Measurements from ENCODE around the gene GNAL.
"Not testable (repeated sequence)": the region's sequence is repeated elsewhere in the genome, so short reads cannot be mapped to it uniquely, and the experiment has no call there.

Gene GNAL

DNA sequence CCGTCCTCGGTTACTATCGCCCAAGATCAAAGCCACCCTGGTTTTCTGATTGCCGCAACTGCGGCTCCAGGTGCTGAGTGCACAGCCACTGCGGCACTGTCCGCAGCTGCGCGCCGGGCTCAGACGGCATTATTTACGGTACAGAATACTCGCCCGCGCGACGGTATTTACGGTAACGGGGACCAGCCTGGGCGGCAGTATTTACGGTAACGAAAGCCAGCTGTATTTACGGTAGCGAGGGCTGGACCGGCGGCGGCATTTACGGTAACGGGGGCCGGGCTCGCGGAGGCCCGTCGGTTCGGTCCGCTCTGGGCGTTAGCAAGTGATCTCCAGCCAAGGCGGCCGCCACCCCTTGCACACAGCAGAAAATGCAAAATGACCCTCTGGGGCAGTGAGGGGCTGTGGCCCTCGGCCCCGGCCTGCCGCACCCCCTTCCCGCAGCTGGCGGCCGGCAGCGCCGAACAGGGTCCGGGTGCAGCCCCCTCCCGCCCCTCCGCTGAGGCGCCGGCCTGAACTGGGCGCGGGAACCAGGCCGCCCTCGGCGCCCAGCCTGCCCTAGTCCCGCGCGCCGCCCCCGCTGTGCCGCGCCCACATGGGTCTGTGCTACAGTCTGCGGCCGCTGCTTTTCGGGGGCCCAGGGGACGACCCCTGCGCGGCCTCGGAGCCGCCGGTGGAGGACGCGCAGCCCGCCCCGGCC is at the start of gene GNAL:
Gene GNAL (plus strand): TSS at position 293 of the 697 bp plus-strand sequence. CDS start 300 bp downstream, at position 593.
- peak; percentile 77 for DNase-seq

DNA sequence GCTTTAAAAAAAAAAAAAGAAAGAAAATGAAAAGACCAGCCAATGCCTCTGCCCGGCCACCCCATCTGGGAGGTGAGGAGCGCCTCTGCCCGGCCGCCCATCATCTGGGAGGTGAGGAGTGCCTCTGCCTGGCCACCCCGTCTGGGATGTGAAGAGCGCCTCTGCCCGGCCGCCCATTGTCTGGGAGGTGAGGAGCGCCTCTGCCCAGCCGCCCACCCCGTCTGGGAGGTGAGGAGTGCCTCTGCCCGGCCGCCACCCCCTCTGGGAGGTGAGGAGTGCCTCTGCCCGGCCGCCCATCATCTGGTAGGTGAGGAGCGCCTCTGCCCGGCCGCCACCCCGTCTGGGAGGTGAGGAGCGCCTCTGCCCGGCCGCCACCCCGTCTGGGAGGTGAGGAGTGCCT is 41.8 kb upstream of the GNAL start:
- not testable (repeated sequence) for DNase-seq

DNA sequence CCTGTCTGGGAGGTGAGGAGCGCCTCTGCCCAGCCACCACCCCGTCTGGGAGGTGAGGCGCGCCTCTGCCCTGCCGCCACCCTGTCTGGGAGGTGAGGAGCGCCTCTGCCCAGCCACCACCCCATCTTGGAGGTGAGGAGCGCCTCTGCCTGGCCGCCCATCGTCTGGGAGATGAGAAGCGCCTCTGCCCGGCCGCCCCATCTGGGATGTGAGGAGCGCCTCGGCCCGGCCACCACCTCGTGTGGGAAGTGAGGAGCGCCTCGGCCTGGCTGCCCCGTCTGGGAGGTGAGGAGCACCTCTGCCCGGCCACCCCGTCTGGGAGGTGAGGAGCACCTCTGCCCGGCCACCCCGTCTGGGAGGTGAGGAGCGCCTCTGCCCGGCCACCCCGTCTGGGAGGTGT is 41.3 kb upstream of the GNAL start:
- DNase-seq: not testable (repeated sequence)

DNA sequence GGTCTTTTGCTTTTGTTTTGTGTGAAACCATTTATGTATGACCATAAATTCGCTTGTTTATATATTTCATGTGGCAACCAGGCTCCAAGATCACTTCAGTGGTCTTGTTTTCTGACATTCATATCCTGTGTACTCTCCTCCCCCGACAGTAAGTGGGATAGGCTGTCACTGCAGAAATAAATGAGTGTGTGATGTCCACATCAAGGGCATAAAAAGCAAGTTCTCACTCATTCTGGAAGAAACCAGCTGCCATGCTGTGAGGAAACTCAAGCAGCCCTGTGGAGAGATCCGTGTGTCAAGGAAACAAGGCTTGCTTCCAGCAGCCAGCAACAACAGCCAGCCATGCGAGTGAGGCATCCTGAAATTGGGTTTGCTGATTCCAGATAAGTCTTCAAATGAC is 39.2 kb upstream of the GNAL start:
- no peak for DNase-seq

DNA sequence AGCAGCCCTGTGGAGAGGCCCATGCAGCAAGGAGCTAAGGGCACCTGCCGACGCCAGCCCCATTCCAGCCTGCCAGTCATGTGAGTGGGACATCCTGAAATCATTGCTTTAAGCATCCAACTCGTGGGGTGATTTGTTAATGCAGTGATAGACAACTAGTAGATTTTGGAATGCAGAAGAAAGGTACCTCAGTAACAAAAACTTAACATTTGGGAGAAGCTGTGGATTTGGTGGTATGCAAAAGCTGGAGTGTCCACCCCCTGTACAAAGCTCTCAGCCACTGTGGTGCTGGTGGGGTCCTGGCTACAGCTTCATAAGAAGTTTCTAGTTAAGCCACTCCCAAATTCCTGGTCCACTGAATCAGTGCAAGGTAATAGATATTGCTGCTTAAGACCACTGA is 37.2 kb upstream of the GNAL start:
- no peak for DNase-seq

DNA sequence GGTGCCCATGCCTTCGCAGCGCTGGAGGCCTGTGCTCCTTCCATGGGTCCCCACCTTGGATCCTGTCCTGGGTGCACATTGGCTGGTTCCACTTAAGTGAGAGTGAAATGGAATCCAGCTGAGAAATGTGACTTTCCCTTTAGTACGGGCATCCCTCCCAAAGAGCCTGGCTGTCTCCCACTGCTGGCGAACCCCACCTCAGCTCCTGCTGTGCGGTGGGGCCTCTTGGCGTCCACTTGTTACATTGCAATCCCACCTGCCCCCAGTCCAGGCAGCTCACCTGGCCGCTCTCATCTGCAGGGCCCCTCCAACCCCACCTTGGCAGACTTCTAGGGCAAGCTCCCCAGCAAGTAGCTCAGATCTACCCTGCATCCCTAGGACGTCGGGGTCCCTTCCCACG is 35.5 kb upstream of the GNAL start:
- no peak for DNase-seq

DNA sequence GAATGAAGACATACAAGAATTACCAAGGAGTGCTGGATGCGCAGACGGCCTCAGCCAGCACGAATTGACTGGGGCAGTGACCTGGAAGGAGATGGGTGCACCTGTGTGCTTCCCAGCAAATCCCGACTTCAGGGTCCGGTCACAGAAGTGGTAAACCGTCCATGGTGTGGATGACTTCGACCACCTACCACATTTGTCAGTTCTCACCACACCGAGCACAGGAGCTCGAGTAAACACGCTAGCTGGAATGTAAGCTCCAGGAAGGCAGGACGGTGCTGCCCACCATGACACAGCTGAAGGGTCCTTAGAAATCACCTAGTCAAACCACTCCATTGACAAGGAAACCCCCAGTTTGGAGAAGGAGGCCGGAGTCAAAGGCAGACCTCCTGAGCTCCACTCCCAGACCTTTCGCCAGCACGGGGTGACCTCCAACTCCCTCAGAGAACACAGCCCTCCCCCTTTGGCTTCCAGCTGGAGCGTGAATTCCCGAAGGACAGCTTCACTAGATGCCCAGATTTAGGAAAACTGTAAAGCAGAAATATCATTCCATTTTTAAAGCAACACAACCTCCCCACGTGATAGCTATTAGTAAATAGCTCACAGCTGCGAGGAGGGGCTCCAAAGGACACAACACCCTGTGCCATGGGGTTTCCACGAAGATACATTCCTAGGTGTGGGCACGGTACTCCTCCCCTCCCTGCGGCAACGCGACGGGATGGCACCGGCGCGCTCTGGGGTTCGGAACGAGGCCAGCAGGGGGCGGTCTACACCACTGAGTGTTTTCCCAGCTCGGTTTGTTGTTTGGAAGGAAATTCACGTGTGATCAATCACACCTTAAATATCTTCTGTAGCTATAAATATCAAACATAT is 34.1 kb upstream of the GNAL start:
- peak; percentile 84 for DNase-seq

DNA sequence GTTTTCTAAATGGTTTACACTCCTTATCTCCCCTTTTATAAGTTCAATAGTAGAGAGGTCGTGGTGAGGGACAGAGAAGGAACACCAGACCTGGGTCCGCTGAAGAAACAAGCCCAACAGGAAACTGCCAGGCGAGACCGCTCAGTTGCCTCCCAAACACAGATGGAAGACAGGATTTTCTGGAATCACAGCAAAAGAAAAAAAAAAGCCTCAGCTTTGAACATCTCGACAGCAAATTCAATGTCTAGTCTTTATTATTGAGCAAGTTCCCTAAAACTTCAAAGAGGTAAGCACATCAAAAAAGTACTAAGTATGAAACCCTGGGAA is 33.5 kb upstream of the GNAL start:
- DNase-seq: no peak

DNA sequence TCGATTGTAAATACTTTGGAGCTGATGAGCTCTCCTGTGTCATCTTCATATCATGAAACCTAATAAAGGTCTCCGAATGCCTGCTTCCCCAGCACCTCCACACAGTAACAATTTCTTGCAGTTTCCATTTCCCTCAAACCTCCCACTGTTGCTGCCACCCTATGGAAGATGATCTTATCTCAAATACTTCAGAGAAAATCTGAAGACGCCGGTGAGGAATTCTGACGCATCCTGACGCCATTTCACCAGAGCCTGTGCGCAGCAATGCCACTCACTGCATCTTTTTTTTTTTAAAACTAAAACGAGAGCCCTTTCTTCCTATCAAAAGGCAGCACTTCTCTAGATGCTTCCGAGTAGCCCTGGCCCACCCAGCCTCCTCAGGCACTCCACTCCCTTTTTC is 31.9 kb upstream of the GNAL start:
- no peak for DNase-seq

DNA sequence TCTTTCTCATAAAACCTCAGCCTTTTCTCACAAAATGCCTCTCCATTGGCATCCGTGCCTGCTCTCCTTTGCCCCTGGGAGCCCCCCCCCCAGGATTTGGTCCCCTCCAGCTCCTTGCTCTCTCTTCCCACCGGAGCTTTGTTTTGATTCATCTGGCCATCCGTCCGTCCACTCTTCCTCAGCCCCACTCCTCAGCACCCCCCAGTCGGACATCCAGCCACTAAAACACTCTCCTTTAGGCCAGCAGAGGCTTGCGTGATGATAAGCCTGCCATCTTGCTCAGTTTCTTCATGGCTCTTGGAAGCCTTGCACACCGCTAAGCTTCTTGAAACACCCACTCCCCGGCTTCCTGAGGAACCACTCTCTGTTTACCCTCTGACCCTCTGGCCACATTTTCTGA is 31.5 kb upstream of the GNAL start:
- DNase-seq: no peak

DNA sequence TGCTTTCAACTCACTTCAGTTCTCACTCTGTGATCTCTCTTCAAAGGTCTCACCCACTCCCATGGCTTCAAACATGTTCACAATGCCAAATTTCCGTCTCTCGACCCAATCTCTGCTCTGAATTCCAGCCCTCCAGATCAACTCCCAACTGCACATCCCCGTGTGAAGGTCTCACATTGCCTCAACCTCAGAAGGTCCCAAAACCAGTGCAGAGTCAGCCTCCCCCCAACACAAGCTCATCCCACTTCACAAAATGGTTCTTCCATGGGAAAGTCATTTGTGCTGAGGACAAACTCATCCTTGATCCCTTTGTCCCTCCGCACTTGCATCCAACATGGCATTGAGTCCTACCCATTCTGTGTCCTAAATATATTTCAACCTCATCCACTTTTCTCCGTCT is 31.0 kb upstream of the GNAL start:
- DNase-seq: no peak

DNA sequence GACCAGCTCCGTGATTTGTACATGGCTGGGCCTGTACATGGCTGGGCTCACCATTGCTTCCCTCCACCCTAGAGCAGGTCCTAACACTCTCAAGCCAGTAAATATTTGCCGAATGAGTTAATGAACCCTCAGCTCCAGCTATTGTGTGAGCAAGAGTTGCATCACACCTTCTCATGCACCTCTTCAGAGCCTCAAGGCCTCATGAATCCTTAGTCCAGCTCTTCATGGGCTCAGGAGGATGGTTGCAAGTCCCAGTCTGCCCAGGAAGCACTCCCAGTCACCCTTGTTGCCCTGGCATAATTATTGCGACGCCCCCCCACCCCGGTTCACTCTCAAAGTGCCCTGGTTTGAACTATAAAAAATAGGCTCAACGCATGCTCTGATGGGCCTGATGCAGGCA is 30.1 kb upstream of the GNAL start:
- no peak for DNase-seq

DNA sequence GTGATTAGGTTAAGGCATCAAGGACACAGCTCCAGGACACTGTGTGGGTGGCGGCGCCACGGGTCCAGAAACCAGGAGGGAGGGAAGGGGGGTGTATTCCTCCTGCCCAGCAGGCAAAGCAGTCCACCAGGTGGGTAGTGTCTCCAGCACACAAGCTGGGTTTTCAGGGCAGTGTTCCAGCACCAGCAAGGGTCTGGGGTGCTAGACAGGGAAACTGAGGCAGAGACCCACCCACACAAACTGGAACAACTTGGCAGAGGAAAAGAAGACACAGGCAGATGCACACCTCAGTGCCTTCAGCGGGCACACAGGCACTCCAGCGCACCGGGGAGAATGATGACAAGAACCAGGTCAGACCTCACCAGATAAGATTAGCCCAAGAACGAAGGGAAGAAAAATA is 28.4 kb upstream of the GNAL start:
- no peak for DNase-seq

DNA sequence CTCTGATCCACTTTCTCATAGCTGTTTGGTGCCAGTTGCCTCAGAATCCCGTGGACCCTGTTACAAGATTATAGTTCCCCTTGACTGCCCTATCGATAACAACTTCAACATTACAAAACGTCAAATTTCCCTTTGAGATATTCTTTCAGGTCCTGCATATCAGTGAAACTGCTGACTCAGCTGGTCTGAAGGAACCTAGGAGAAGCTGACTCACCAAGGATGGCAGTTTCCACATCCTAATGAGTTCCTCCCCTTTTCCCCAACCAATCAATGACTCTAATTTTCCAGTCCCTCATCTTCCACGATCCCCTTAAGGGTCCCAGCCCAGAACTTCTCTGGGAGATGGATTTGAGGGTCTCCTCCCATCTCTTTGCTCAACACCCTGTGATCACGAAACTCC is 27.6 kb upstream of the GNAL start:
- DNase-seq: no peak

DNA sequence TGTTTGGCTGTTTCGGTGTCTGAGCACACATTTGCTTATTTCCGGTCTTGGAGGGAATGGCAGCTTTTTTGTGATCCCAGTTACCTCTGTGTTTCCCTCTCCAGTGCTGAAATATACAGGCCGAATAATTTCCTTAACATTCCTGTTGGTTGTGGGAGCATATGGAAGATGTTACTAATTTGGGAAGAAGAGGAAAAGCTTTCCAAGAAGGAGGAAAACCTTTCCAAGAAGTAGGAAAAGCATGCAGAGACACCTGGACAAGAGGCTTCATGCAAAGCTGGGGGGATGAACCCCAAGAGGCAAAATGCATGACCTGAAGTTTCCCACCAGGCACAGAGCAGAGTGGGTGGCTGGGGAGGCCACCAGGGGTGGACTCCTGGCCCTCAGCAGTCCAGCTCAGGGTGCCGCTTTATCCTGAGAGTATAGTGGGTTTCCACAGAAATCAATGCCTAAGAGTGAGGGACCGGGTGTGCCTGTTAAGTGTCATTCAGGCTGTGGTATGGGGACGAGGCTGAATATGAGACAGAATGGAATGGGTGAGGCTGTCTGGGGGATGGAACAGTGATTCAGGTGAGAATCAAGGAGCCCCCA is 25.5 kb upstream of the GNAL start:
- no peak for DNase-seq

DNA sequence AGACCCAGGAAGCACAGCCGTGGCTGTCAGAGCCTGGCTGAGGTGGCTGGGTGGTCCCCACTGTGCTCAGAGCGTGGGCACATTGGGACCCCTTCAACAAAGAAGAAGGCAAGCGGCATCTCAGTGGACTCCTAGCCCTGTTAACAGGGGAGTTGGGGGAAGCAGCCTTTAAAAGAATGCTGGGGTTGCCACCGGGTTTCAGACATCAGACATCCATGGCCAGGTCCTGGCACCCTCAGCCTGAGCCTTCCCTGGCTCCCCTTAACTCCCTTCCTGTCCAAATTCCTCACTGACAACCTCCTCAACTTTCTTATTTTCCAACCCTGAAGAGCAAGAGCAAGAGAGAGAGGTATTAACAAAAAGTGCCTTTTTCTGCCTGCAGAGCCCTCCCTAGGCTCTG is 24.8 kb upstream of the GNAL start:
- no peak for DNase-seq

DNA sequence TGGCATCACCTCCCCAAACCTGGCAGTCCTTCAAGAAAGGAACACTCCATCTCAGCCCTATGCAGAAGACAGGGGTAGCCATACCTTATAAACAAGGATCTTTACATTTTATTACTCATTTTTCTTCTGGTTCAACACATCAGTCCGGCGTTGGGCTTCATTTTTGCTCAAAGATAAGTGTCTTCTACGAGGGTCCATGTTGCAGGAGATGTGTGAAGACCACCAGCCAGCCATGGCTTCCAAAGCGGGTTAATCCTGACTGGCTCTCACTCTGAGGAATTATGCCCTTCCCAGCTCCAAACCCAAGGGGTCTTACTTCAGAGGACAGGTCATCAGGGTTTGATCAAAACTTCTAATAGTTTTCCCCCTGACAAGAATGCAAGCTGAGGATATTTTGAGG is 23.9 kb upstream of the GNAL start:
- no peak for DNase-seq

DNA sequence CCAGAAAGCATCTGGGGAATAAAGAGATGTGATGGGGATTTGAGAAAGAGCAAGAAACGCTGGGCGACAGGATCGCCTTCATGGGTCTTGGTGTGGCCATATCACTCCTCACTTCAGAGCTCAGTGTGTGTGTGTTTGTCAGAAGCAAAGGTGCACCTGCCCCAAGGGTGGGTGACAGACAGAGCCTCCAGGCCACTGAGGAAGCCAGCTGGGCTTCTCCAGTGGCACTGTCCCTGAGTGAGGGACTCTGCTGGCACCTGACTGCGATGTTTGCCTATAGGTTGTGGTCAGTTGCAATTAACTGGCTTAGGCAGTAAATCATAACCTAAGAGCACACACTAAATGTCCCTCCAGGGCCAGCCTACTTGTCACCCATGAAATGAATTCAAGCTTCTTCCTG is 23.5 kb upstream of the GNAL start:
- DNase-seq: no peak

DNA sequence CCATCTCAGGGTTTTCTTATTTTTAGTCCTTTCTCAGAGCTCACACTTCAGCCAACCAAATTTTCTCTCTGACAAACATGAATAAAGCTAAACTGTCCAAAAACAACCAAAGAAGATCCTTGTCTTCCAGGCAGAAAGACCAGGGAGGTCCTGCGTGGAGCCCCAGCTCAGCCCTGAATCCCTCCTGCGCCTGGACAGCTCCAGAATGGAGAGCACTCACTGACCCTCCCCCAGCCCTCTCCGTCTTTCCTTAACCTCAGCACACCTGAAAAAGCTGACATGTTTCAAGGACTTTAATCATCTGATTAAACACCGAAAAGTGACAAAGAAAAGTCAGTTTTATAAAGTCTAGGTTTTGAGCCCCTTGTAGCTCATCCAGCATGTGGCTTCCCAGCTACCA is 22.9 kb upstream of the GNAL start:
- no peak for DNase-seq

DNA sequence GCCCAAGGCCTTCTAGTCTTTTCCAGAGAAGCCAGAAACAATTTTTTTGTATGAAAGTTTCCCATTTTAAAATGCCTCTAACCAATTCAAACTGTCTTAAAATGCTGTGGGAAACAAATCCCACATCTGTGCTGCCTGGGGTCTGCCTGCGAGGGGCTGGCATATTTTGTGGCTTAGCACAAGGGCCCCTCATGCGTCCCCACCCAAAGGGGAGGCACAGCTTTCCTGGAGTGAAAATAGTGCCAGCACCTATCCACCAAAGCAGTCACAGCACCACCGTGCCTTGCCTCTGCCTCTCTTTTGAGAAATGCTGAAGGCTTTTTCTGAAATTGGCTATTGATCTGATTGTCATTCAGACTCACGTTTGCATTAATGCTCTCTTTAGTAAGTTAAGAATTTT is 22.2 kb upstream of the GNAL start:
- no peak for DNase-seq

DNA sequence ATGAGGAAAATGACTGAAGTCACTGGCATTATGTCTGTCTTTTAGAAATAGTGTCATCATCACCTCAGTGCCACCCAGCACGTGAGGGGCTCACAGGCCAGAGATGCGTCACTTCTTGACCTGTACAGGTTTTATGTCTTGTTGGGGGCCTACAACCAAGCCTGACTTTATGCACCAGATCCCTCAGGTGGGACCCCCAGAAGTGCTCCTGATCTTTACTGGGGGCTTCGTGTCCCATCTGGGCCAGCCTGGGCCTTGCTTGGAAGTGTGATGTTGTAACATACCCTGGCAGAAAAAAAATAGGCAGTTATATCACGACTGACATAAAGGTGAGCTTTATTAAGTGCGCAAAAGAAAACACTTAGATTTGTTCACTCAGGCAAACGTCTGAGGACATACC is 21.5 kb upstream of the GNAL start:
- no peak for DNase-seq

DNA sequence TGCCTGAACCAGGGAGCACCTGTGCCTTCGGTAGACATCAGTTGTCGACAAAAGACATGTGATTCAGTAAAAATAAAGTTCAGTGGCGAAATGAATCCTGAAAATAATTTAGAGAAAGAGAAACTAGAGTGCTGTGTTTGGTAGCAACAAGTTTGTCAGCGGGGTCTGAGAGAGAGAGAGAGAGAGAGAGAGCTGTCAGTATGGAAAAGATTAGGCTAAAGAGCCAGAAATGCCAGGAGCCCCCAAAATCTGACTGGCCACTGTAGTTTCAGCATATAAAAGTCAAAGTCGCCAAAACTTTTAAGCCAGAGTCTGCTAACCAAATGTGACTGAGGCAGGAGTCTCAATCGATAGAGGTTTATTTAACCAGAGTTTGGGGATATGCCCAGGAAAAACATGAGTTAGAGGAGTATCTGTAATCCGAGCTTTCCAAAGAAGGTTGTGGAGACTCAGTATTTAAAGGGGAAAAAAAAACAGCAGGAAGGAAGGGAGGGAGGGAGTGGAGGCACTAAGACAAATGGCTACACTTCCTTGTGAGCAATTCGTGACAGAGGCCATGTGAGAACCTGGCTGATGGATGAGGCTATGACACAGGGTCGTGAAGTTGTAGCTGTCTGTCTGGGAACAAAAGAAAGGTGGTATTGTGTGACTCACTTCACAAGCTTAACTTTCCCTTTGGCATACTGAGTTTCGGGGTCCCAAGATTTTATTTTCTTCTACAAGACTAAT is 20.5 kb upstream of the GNAL start:
- no peak for DNase-seq

DNA sequence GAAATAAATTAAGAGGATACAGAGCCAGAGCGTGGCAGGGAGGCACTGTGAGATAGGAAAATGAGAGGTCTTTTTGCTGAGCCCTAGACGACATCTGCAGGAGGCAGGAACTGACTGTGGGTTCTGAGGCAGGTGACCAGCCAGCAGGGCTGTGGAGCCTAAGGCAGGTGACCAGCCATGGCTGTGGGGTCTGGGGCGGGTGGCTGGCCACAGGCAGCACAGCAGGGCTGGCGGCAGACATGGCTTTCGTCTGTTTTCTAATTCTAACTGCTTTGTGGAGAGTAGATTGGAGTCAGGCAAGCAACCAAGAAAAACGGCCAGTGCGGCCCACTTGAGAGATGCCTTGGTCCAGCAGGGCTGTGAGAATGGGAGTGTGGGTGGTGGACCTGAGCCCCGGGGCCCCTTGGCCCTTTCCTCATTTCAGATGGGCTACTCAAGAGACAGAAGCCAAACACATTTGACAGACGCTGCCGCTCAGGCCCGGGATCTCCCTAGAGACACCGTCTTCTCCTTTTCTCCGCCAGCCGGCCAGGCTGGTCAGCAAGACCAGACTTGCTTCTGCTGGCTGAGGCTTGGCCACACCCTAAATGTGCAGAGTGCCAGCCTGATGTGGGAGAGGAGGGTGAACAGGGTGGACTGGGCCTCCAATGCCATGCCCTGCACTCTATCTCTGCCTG is 19.7 kb upstream of the GNAL start:
- no peak for DNase-seq
